ENCODE data around the gene STAM.

The STAM gene

GRCh38 chr10:17669185-17669872 lies 25.4 kb downstream of the STAM start:
- in situ Hi-C loops (cut with MboI; ENCODE audit: low pct_unique_long_range_greater_than_20kb, low sequenced_read_pairs), result no loop called here
- DNase-seq, result no peak

GRCh38 chr10:17671307-17671706 lies 27.4 kb downstream of the STAM start:
- no peak for DNase-seq
- in situ Hi-C loops (cut with MboI; ENCODE audit: low pct_unique_long_range_greater_than_20kb, low sequenced_read_pairs), result no loop called here

GRCh38 chr10:17673471-17674061 lies 29.6 kb downstream of the STAM start:
- no peak for DNase-seq

GRCh38 chr10:17674566-17674965 lies 30.6 kb downstream of the STAM start:
- in situ Hi-C loops (cut with MboI; ENCODE audit: low pct_unique_long_range_greater_than_20kb, low sequenced_read_pairs), result no loop called here
- DNase-seq, result no peak

More at GRCh38 chr10:17673471-17674061, 29.6 kb downstream of the STAM start:
- in situ Hi-C loops (cut with MboI; ENCODE audit: low pct_unique_long_range_greater_than_20kb, low sequenced_read_pairs), result no loop called here

GRCh38 chr10:17675638-17676037 lies 31.7 kb downstream of the STAM start:
- in situ Hi-C loops (cut with MboI; ENCODE audit: low pct_unique_long_range_greater_than_20kb, low sequenced_read_pairs), result no loop called here
- DNase-seq, result no peak

- DNase-seq, result no peak
- in situ Hi-C loops (cut with MboI; ENCODE audit: low pct_unique_long_range_greater_than_20kb, low sequenced_read_pairs), result no loop called here
Measured at GRCh38 chr10:17676919-17677318, 33.0 kb downstream of the STAM start.

GRCh38 chr10:17682236-17682946 lies 38.4 kb downstream of the STAM start:
- DNase-seq, result no peak
- in situ Hi-C loops (cut with MboI; ENCODE audit: low pct_unique_long_range_greater_than_20kb, low sequenced_read_pairs), result no loop called here

GRCh38 chr10:17683541-17683940 lies 39.6 kb downstream of the STAM start:
- no peak for DNase-seq

GRCh38 chr10:17684537-17684936 lies 40.6 kb downstream of the STAM start:
- DNase-seq, result no peak
- in situ Hi-C loops (cut with MboI; ENCODE audit: low pct_unique_long_range_greater_than_20kb, low sequenced_read_pairs), result no loop called here

More at GRCh38 chr10:17683541-17683940, 39.6 kb downstream of the STAM start:
- in situ Hi-C loops (cut with MboI; ENCODE audit: low pct_unique_long_range_greater_than_20kb, low sequenced_read_pairs), result no loop called here

GRCh38 chr10:17685233-17685840 lies 41.4 kb downstream of the STAM start:
- in situ Hi-C loops (cut with MboI; ENCODE audit: low pct_unique_long_range_greater_than_20kb, low sequenced_read_pairs), result no loop called here
- DNase-seq, result no peak

GRCh38 chr10:17687117-17687831 lies 43.3 kb downstream of the STAM start:
- DNase-seq, result no peak
- in situ Hi-C loops (cut with MboI; ENCODE audit: low pct_unique_long_range_greater_than_20kb, low sequenced_read_pairs), result no loop called here

GRCh38 chr10:17689137-17689536 lies 45.2 kb downstream of the STAM start:
- no peak for DNase-seq
- in situ Hi-C loops (cut with MboI; ENCODE audit: low pct_unique_long_range_greater_than_20kb, low sequenced_read_pairs), result no loop called here

GRCh38 chr10:17693009-17693408 lies 49.1 kb downstream of the STAM start:
- in situ Hi-C loops (cut with MboI; ENCODE audit: low pct_unique_long_range_greater_than_20kb, low sequenced_read_pairs), result no loop called here
- DNase-seq, result peak; percentile 53

- no peak for DNase-seq
- in situ Hi-C loops (cut with MboI; ENCODE audit: low pct_unique_long_range_greater_than_20kb, low sequenced_read_pairs), result no loop called here
Measured at GRCh38 chr10:17698696-17699095, 54.7 kb downstream of the STAM start.

GRCh38 chr10:17701301-17701700 lies 57.4 kb downstream of the STAM start:
- in situ Hi-C loops (cut with MboI; ENCODE audit: low pct_unique_long_range_greater_than_20kb, low sequenced_read_pairs), result no loop called here
- DNase-seq, result no peak

GRCh38 chr10:17703706-17704105 lies 59.8 kb downstream of the STAM start:
- in situ Hi-C loops (cut with MboI; ENCODE audit: low pct_unique_long_range_greater_than_20kb, low sequenced_read_pairs), result no loop called here
- DNase-seq, result no peak

- DNase-seq, result no peak
- in situ Hi-C loops (cut with MboI; ENCODE audit: low pct_unique_long_range_greater_than_20kb, low sequenced_read_pairs), result no loop called here
Measured at GRCh38 chr10:17708821-17709220, 64.9 kb downstream of the STAM start.

GRCh38 chr10:17709492-17709891 lies 65.5 kb downstream of the STAM start:
- DNase-seq, result no peak
- in situ Hi-C loops (cut with MboI; ENCODE audit: low pct_unique_long_range_greater_than_20kb, low sequenced_read_pairs), result no loop called here

GRCh38 chr10:17710181-17710580 lies 66.2 kb downstream of the STAM start:
- in situ Hi-C loops (cut with MboI; ENCODE audit: low pct_unique_long_range_greater_than_20kb, low sequenced_read_pairs), result no loop called here
- no peak for DNase-seq
